Heart left ventricle (tissue), 13 donors: Measurements from ENCODE around the gene TFB2M.

Experiments
- POLR2A ChIP-seq, 2 donors: fragments of 450-650 bp; IDR thresholded peaks; one replicate each; pipeline ENCODE4 v1.6.1; 2017; ENCODE audit warnings: antibody characterized with exemption in 2 of 2, mild to moderate bottlenecking in 2 of 2, moderate library complexity in 2 of 2
- TF ChIP-seq, protein P1 (sequence below), 12 donors: fragments of 200-600 bp; sonication (generic) in 4 of 12; IDR thresholded peaks; one replicate each; pipeline versions ENCODE4 v1.5.0 to v1.8.0; 2018 to 2022; ENCODE audit warnings: antibody characterized with exemption in 12 of 12, mild to moderate bottlenecking in 5 of 12
- donor health status: ischemic (EF 13 %, LVEDD 7.1; RV severe dilation, severe dysfunction).
- donor health status: DM: no; HTN: yes; CAD: no.
- donor health status: DM: no; HTN: no; CAD: no.
- donor health status: ischemic (EF 25% LVEDD 6.9; RV normal size, moderate dysfunction).
- donor health status: ischemic (EF 25% LVEDD 5.7; RV mildly dilated, moderate dysfunction).
- donor health status: ischemic (EF 35%, LVEDD 5.7; RV mildly dilated, moderate dysfunction).
- donor health status: nonischemic (EF 11% LVEDD 7.7; RV severe dilation, severe dysfunction).
- donor health status: DM: yes; HTN: yes; CAD: no.
- donor health status: PGD.
- donor health status: ischemic (EF 29% LVEDD 5.4; RV normal size, mild dysfunction).
- donor health status: nonischemic (EF 23%, LVEDD 6.1; RV moderate dilation, normal function).

DNA sequence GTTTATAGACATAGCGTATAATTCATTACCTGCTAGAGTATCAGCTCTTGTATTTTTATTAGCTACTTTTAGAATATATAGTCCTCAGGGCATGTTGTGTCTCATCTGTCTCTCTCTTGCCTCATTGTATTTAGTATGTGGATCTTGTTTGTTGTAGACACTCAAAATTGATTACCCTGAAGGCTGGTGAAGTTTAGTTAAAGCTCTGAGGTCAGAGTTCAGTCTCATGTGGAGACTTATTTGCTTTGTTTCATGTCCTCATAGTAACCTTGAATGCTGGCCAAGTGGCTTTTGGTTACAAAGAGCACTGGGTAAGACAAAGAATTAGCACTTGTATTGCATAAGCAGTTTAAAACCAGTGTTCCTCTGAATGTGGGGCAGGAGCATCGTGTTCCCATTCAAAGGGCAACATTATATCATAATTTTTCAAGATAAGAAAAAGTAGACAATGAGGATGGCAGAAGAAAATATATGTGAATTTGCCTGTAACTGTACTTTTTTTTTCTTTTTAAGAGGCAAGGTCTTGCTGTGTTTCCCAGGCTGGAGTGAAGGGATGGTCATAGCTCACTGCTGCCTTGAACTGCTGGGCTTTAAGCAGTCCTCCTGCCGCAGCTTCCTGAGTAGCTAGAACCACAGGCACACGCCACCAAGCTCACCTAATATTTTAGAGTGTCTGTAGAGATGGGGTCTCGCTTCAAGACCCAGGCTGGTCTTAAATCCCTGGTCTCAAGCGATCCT is 17.6 kb upstream of the TFB2M start:
- TF ChIP-seq, protein P1, sequence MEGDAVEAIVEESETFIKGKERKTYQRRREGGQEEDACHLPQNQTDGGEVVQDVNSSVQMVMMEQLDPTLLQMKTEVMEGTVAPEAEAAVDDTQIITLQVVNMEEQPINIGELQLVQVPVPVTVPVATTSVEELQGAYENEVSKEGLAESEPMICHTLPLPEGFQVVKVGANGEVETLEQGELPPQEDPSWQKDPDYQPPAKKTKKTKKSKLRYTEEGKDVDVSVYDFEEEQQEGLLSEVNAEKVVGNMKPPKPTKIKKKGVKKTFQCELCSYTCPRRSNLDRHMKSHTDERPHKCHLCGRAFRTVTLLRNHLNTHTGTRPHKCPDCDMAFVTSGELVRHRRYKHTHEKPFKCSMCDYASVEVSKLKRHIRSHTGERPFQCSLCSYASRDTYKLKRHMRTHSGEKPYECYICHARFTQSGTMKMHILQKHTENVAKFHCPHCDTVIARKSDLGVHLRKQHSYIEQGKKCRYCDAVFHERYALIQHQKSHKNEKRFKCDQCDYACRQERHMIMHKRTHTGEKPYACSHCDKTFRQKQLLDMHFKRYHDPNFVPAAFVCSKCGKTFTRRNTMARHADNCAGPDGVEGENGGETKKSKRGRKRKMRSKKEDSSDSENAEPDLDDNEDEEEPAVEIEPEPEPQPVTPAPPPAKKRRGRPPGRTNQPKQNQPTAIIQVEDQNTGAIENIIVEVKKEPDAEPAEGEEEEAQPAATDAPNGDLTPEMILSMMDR (IDR thresholded peaks at IDR 0.05), result no peak
- TF ChIP-seq POLR2A (IDR thresholded peaks at IDR 0.05), result no peak
